GM12878 (cell line): ENCODE data around the gene AXDND1. TPM values are rescaled to one million over a fixed set of nuclear protein-coding genes. Genes with fewer than 3 reads are reported as not detected.

Source experiments
- ATAC-seq: fragments of 200-7000 bp; cut with Tn5 transposase; 3 replicates; pipeline ENCODE4 v1.9.1; 2020; ENCODE audit warnings: mild to moderate bottlenecking, moderate library complexity
- BruUV-seq: library from RNA; stranded (reverse); fragments of 400-500 nt; replicated peaks from 2 replicates; lab custom pipeline; 2021; lab: Mats Ljungman, UMichigan
- CTCF ChIA-PET: fragments of 300-600 bp; sonication (Branson Sonifier 250); formaldehyde crosslinking; extraction: SDS; loops from one replicate; lab custom pipeline; 2021; ENCODE audit warnings: inconsistent platforms; lab: Yijun Ruan, JAX
- POLR2A ChIA-PET: fragments of 350-600 bp; formaldehyde crosslinking; extraction: SDS; loops from one replicate; lab custom pipeline; 2021; ENCODE audit warnings: inconsistent platforms; lab: Charles Lee
- RAD21 ChIA-PET: fragments of 300-600 bp; sonication (Branson Sonifier 250); formaldehyde crosslinking; loops from one replicate; lab custom pipeline; 2023; ENCODE audit warnings: antibody characterized with exemption; ENCODE audit not compliant: unreplicated experiment; lab: Charles Lee
- SMC1A ChIA-PET: fragments of 300-600 bp; sonication (Branson Sonifier 250); formaldehyde crosslinking; loops from one replicate; lab custom pipeline; 2023; ENCODE audit not compliant: unreplicated experiment, uncharacterized antibody; lab: Charles Lee
- DNase-seq: peaks from one replicate; pipeline ENCODE4 v3.0.0-alpha.2; 2011; ENCODE audit warnings: low read depth, low spot score
- FAIRE-seq: peaks from 3 replicates; lab custom pipeline; 2011; peaks lifted over from hg19 to GRCh38; lab: Jason Lieb, UNC
- H2AFZ ChIP-seq: 2 replicates; pipeline ENCODE4 v1.6.0; 2011; ENCODE audit warnings: low read depth, low read length, control low read depth; ENCODE audit not compliant: control insufficient read depth
- H3K27ac ChIP-seq: 2 replicates; pipeline ENCODE4 v1.5.1; 2011; ENCODE audit warnings: control low read depth; ENCODE audit not compliant: control insufficient read depth, insufficient read depth
- H3K27me3 ChIP-seq, 2 experiments: replicated peaks in 1 of 2; 2 replicates each; pipeline versions ENCODE4 v1.6.0 to v1.6.1; 2011; ENCODE audit warnings: low read length in 1 of 2; ENCODE audit not compliant: control insufficient read depth in 2 of 2, insufficient read depth in 2 of 2
- H3K36me3 ChIP-seq, 2 experiments: 2 replicates each; pipeline ENCODE4 v1.5.1; 2011; ENCODE audit warnings: low read length in 1 of 2; ENCODE audit not compliant: control insufficient read depth in 2 of 2, insufficient read depth in 2 of 2
- H3K4me1 ChIP-seq: 2 replicates; pipeline ENCODE4 v1.6.1; 2011; ENCODE audit warnings: mild to moderate bottlenecking, low read length, moderate library complexity, mixed read lengths; ENCODE audit not compliant: control insufficient read depth, insufficient read depth
- H3K4me2 ChIP-seq: 2 replicates; pipeline ENCODE4 v1.6.0; 2011; ENCODE audit warnings: control low read depth; ENCODE audit not compliant: control insufficient read depth, insufficient read depth
- H3K4me3 ChIP-seq: fragments of 200-600 bp; sonication (generic); 2 replicates; pipeline ENCODE4 v1.5.1; 2016
- H3K79me2 ChIP-seq: 2 replicates; pipeline ENCODE4 v1.6.0; 2011; ENCODE audit warnings: low read length; ENCODE audit not compliant: control insufficient read depth, insufficient read depth
- H3K9ac ChIP-seq: 2 replicates; pipeline ENCODE4 v1.8.0; 2011; ENCODE audit warnings: low read length, control low read depth, mixed read lengths; ENCODE audit not compliant: control insufficient read depth, insufficient read depth
- H3K9me3 ChIP-seq: replicated peaks from 3 replicates; pipeline ENCODE4 v1.5.1; 2011; ENCODE audit warnings: mild to moderate bottlenecking, low read length; ENCODE audit not compliant: control insufficient read depth, insufficient read depth
- H4K20me1 ChIP-seq: 2 replicates; pipeline ENCODE4 v1.6.0; 2011; ENCODE audit not compliant: control insufficient read depth, insufficient read depth
- ELK1 ChIP-seq: IDR thresholded peaks from 2 replicates; pipeline ENCODE4 v1.6.1; 2012; ENCODE audit warnings: low read depth, low read length, improper control_type of control experiment
- LARP7 ChIP-seq: fragments of 450-650 bp; IDR thresholded peaks from 2 replicates; pipeline ENCODE4 v1.6.1; 2017; ENCODE audit warnings: mild to moderate bottlenecking
- SUPT20H ChIP-seq: IDR thresholded peaks from 2 replicates; pipeline ENCODE4 v1.6.1; 2011; ENCODE audit warnings: low read depth, mild to moderate bottlenecking, low read length, moderate library complexity, borderline replicate concordance; ENCODE audit not compliant: control insufficient read depth
- ZNF384 ChIP-seq: IDR thresholded peaks from 2 replicates; pipeline ENCODE4 v1.6.1; 2012; ENCODE audit warnings: low read depth, mild to moderate bottlenecking, low read length, improper control_type of control experiment, borderline replicate concordance
- ZSCAN29 ChIP-seq: fragments of 450-650 bp; IDR thresholded peaks from 2 replicates; pipeline ENCODE4 v1.6.1; 2017; ENCODE audit warnings: mild to moderate bottlenecking, moderate library complexity
- WGBS: methylation state at CpG from one replicate; pipeline ENCODE4 v1.1.6; 2016; ENCODE audit warnings: low lambda C conversion rate; ENCODE audit not compliant: insufficient replicate concordance, insufficient coverage; ENCODE audit errors: missing lambda C conversion rate; 5-methylcytosine and 5-hydroxymethylcytosine counted together
- in situ Hi-C: fragments of 300-500 bp; cut with MboI; formaldehyde crosslinking; loops from 9 replicates; pipeline ENCODE4 v1.14.3; 2018; ENCODE audit warnings: mixed read lengths
- intact Hi-C: fragments of 100-400 bp; cut with micrococcal nuclease; formaldehyde crosslinking; loops from one replicate; pipeline ENCODE4 v1.14.2; 2022; ENCODE audit not compliant: unreplicated experiment
- polyA plus RNA-seq, 11 experiments: library from polyadenylated mRNA; depleted of rRNA in 4 of 11; unstranded in 6 of 11; stranded (reverse) in 5 of 11; fragments of >200 nt; fragmentation: Nextera tagmentation in 4 of 11; fragmentation: Illumina TruSeq in 1 of 11; extraction: Ambion mirVana in 4 of 11; extraction: Trizol in 1 of 11; gene quantifications; 1 replicate in 1 of 11; 2 replicates in 10 of 11; pipeline versions ENCODE4 v1.2.1 to v1.2.3, GENCODE V29; 2011 to 2016; ENCODE audit warnings: inconsistent platforms in 2 of 11, missing spikeins in 2 of 11, low read depth in 1 of 11
- total RNA-seq, 4 experiments: library from RNA; depleted of rRNA in 3 of 4; stranded (reverse); fragments of >200 nt in 3 of 4; fragmentation: Illumina TruSeq in 1 of 4; extraction: Trizol in 1 of 4; gene quantifications; 2 replicates each; pipeline versions ENCODE4 v1.2.1 to v1.2.3, GENCODE V29; 2013 to 2021

Gene AXDND1
- total and polyA plus RNA-seq, 10 of the 15 experiments (the other 5 are each of a cell fraction or from before 2014, with no cell fraction given), result 0.12 to 0.84 (median 0.42) TPM

GRCh38 chr1:179587336-179587735 is 221.6 kb downstream of the AXDND1 start (continued):
- TF ChIP-seq ELK1 (no peak), SUPT20H (no peak)

- H3K4me1 ChIP-seq, result no peaks in the 10 kb centered on the region
- H3K36me3 ChIP-seq, result no peaks in the 10 kb centered on the region
- RAD21 ChIA-PET, result no interaction called here
- ATAC-seq (no peak), FAIRE-seq (no peak), DNase-seq (no peak)
- H3K4me2 ChIP-seq, result no peak overlapping the region
- POLR2A ChIA-PET, result no interaction called here
- SMC1A ChIA-PET, result no interaction called here
- H3K27ac ChIP-seq, result no peak overlapping the region
- intact Hi-C loops, result no loop called here
- no peaks in the 10 kb centered on the region for H3K79me2 ChIP-seq
- H3K9ac ChIP-seq, result no peak overlapping the region
- H3K27me3 ChIP-seq, result peaks cover 0 to 4% of the 10 kb centered on the region in 2 experiments; a peak in 2 of 4 replicates
- no peak overlapping the region for H2AFZ ChIP-seq
- in situ Hi-C loops, result no loop called here
- no peaks in the 10 kb centered on the region for H4K20me1 ChIP-seq
- H3K9me3 ChIP-seq, result no peaks in the 10 kb centered on the region
- H3K4me3 ChIP-seq, result no peak overlapping the region
- BruUV-seq, result no TSS peak
- WGBS, result 60% methylated on average over 18 of the region's 18 CpGs
- TF ChIP-seq ZSCAN29 (no peak), ZNF384 (no peak), LARP7 (no peak)
- CTCF ChIA-PET, result no interaction called here
Measured at GRCh38 chr1:179588425-179589024, 222.8 kb downstream of the AXDND1 start.
